Keratinocyte (primary cell): ENCODE data around the gene CCT7. TPM values are rescaled to one million over a fixed set of nuclear protein-coding genes. Genes with fewer than 3 reads are reported as not detected.

ENCODE experiments used
- DNase-seq: peaks from one replicate; pipeline ENCODE4 v3.0.0-alpha.2; 2011; ENCODE audit warnings: low read depth, missing footprints, low spot score
- FAIRE-seq: peaks from 2 replicates; lab custom pipeline; 2011; peaks lifted over from hg19 to GRCh38; lab: Jason Lieb, UNC
- H2AFZ ChIP-seq: 2 replicates; pipeline ENCODE4 v1.6.0; 2012; ENCODE audit warnings: low read length, control low read depth, inconsistent platforms; ENCODE audit not compliant: control insufficient read depth
- H3K27ac ChIP-seq: 2 replicates; pipeline ENCODE4 v1.5.1; 2011; ENCODE audit warnings: low read length; ENCODE audit not compliant: control insufficient read depth, insufficient read depth
- H3K27me3 ChIP-seq: 3 replicates; pipeline ENCODE4 v1.6.0; 2011; ENCODE audit warnings: low read length; ENCODE audit not compliant: control insufficient read depth, insufficient read depth; ENCODE audit errors: extremely low read depth
- H3K36me3 ChIP-seq, 2 experiments: 2 replicates in 1 of 2; 3 replicates in 1 of 2; pipeline ENCODE4 v1.5.1; 2011; ENCODE audit warnings: low read length in 2 of 2, mild to moderate bottlenecking in 1 of 2; ENCODE audit not compliant: control insufficient read depth in 2 of 2, insufficient read depth in 2 of 2; ENCODE audit errors: extremely low read depth in 1 of 2
- H3K4me1 ChIP-seq: 3 replicates; pipeline ENCODE4 v1.5.1; 2011; ENCODE audit warnings: low read length; ENCODE audit not compliant: control insufficient read depth, insufficient read depth; ENCODE audit errors: extremely low read depth
- H3K4me2 ChIP-seq: 3 replicates; pipeline ENCODE4 v1.6.0; 2011; ENCODE audit warnings: low read depth, low read length; ENCODE audit not compliant: control insufficient read depth, insufficient read depth; ENCODE audit errors: extremely low read depth
- H3K4me3 ChIP-seq, 3 experiments: fragments of 200-600 bp in 1 of 3; sonication (generic) in 1 of 3; 2 replicates in 2 of 3; 3 replicates in 1 of 3; pipeline ENCODE4 v1.5.1; 2011 to 2016; ENCODE audit warnings: low read length in 3 of 3, mild to moderate bottlenecking in 3 of 3, control low read depth in 2 of 3, inconsistent platforms in 1 of 3, low read depth in 1 of 3, mixed read lengths in 1 of 3, mixed run types in 1 of 3, moderate library complexity in 1 of 3; ENCODE audit not compliant: control insufficient read depth in 2 of 3, insufficient read depth in 2 of 3; ENCODE audit errors: extremely low read depth in 1 of 3
- H3K79me2 ChIP-seq: 2 replicates; pipeline ENCODE4 v1.6.0; 2012; ENCODE audit warnings: low read length; ENCODE audit not compliant: control insufficient read depth, insufficient read depth
- H3K9ac ChIP-seq: 3 replicates; pipeline ENCODE4 v1.6.0; 2011; ENCODE audit warnings: low read length; ENCODE audit not compliant: control insufficient read depth, insufficient read depth; ENCODE audit errors: extremely low read depth
- H3K9me1 ChIP-seq: 3 replicates; pipeline ENCODE4 v1.6.0; 2011; ENCODE audit warnings: low read length; ENCODE audit not compliant: control insufficient read depth, insufficient read depth; ENCODE audit errors: extremely low read depth
- H3K9me3 ChIP-seq: 2 replicates; pipeline ENCODE4 v1.5.1; 2012; ENCODE audit warnings: low read depth, low read length; ENCODE audit not compliant: control insufficient read depth
- H4K20me1 ChIP-seq: 3 replicates; pipeline ENCODE4 v1.6.0; 2011; ENCODE audit warnings: low read length; ENCODE audit not compliant: control insufficient read depth, insufficient read depth; ENCODE audit errors: extremely low read depth
- EZH2 ChIP-seq: IDR thresholded peaks from one replicate; pipeline ENCODE4 v1.6.1; 2012; ENCODE audit warnings: inconsistent platforms, mild to moderate bottlenecking, low read length, moderate library complexity
- dilution Hi-C: fragments of 300-500 bp; cut with MboI; formaldehyde crosslinking; loops from one replicate; pipeline ENCODE4 v1.7.0; 2020; ENCODE audit warnings: low sequenced_read_pairs; ENCODE audit not compliant: extremely low pct_ligation_motif_present
- polyA plus RNA-seq, 5 experiments: library from polyadenylated mRNA; depleted of rRNA in 3 of 5; stranded (reverse) in 3 of 5; stranded (forward) in 1 of 5; unstranded in 1 of 5; fragments of >200 nt; gene quantifications; 1 replicate in 1 of 5; 2 replicates in 3 of 5; 3 replicates in 1 of 5; pipeline versions ENCODE4 v1.2.1 to v1.2.3, GENCODE V29; 2011 to 2012; ENCODE audit warnings: missing spikeins in 2 of 5, low read depth in 1 of 5, low replicate concordance in 1 of 5
- TF ChIP-seq, protein P1 (sequence below), 3 experiments: IDR thresholded peaks in 1 of 3; conservative IDR thresholded peaks in 1 of 3; optimal IDR thresholded peaks in 1 of 3; 2 replicates in 2 of 3; 3 replicates in 1 of 3; pipeline versions ENCODE3 to v1.5.1; 2011; ENCODE audit warnings: low read length in 3 of 3, mild to moderate bottlenecking in 3 of 3, moderate library complexity in 2 of 3, control low read depth in 1 of 3, inconsistent platforms in 1 of 3; ENCODE audit not compliant: insufficient read depth in 2 of 3; ENCODE audit errors: extremely low read depth in 1 of 3

CCT7 gene
- polyA plus RNA-seq, 1 donor (not counting 4 experiments of a cell fraction or from before 2014, with no cell fraction given), result 357 TPM

DNA sequence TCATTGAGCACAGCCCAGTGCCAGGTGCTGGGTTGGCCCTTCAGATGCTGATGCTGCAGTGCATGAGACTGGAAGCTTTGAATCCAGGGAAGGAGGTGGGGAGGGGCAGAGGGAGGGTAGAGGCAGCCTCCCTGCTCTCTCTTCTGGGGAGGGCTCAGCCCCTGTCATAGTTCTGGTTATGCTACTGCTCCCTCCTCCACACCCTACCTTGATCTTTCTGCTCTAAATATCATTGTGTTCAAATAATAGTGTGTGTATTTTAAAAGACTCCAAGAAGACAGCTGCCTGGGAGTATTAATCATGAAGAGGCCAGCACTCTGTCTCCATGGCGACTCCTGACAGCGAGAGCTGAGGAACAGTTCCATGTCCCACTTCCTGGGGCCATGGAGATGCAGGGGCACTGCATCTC, 63.0 kb downstream of the CCT7 start:
- H3K9me3 ChIP-seq, result no peaks in the 10 kb centered on the region
- H3K9me1 ChIP-seq, result no peaks in the 10 kb centered on the region
- H3K9ac ChIP-seq, result no peak overlapping the region
- H3K4me3 ChIP-seq, result no peak overlapping the region
- dilution Hi-C loops, result no loop called here
- TF ChIP-seq, protein P1, sequence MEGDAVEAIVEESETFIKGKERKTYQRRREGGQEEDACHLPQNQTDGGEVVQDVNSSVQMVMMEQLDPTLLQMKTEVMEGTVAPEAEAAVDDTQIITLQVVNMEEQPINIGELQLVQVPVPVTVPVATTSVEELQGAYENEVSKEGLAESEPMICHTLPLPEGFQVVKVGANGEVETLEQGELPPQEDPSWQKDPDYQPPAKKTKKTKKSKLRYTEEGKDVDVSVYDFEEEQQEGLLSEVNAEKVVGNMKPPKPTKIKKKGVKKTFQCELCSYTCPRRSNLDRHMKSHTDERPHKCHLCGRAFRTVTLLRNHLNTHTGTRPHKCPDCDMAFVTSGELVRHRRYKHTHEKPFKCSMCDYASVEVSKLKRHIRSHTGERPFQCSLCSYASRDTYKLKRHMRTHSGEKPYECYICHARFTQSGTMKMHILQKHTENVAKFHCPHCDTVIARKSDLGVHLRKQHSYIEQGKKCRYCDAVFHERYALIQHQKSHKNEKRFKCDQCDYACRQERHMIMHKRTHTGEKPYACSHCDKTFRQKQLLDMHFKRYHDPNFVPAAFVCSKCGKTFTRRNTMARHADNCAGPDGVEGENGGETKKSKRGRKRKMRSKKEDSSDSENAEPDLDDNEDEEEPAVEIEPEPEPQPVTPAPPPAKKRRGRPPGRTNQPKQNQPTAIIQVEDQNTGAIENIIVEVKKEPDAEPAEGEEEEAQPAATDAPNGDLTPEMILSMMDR (optimal IDR thresholded peaks at IDR 0.05 in 1 of 3, IDR thresholded peaks at IDR 0.05 in 1 of 3, conservative IDR thresholded peaks at IDR 0.05 in 1 of 3; ENCODE audit: extremely low read depth in 1 of 3, insufficient read depth in 2 of 3, low read length in 3 of 3), result no peak
- no peak for TF ChIP-seq EZH2
- DNase-seq (no peak), FAIRE-seq (no peak)
- no peaks in the 10 kb centered on the region for H3K4me1 ChIP-seq
- no peak overlapping the region for H2AFZ ChIP-seq
- no peaks in the 10 kb centered on the region for H3K79me2 ChIP-seq
- no peak overlapping the region for H3K4me2 ChIP-seq
- H3K36me3 ChIP-seq, result no peaks in the 10 kb centered on the region
- no peak overlapping the region for H3K27ac ChIP-seq
- H4K20me1 ChIP-seq, result no peaks in the 10 kb centered on the region
- H3K27me3 ChIP-seq, result peaks cover 54% of the 10 kb centered on the region

DNA sequence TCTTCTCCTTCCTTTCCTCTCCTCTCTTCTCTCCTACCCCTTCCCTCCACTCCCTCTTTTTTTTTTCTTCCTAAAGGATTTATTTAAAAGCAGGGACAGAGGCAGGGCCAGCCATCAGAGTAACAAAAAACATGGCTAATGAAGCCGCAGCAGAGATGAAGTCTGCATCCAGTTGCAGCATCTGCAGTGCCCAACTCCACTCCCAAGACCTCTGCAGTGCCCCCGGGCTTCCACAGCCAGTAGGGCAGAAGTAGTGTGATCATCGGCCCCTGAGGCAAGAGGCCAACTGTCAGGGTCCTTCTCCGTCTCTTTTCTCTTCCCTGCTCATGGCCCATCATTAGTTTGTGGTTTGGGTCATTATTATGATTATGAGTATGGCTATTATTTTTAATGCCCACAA, 63.5 kb downstream of the CCT7 start:
- H3K36me3 ChIP-seq, result no peaks in the 10 kb centered on the region
- H3K79me2 ChIP-seq, result no peaks in the 10 kb centered on the region
- no peak overlapping the region for H3K9ac ChIP-seq
- H3K4me2 ChIP-seq, result no peak overlapping the region
- no peak overlapping the region for H3K27ac ChIP-seq
- H3K27me3 ChIP-seq, result peaks cover 52% of the 10 kb centered on the region
- no peaks in the 10 kb centered on the region for H4K20me1 ChIP-seq
- no peak overlapping the region for H2AFZ ChIP-seq
- H3K4me3 ChIP-seq, result no peak overlapping the region
- dilution Hi-C loops, result no loop called here
- FAIRE-seq (no peak), DNase-seq (no peak)
- no peaks in the 10 kb centered on the region for H3K9me1 ChIP-seq
- TF ChIP-seq, protein P1 (optimal IDR thresholded peaks at IDR 0.05 in 1 of 3, IDR thresholded peaks at IDR 0.05 in 1 of 3, conservative IDR thresholded peaks at IDR 0.05 in 1 of 3; ENCODE audit: extremely low read depth in 1 of 3, insufficient read depth in 2 of 3, low read length in 3 of 3), result no peak
- TF ChIP-seq EZH2, result no peak
- no peaks in the 10 kb centered on the region for H3K4me1 ChIP-seq
- no peaks in the 10 kb centered on the region for H3K9me3 ChIP-seq
